ENCODE data around the gene RETREG2. TPM values are rescaled to one million over a fixed set of nuclear protein-coding genes. Genes with fewer than 3 reads are reported as not detected.

The RETREG2 gene
- total RNA-seq, 6 experiments from 2014 or later = 33.6 to 77.9 (median 51.0) TPM

DNA sequence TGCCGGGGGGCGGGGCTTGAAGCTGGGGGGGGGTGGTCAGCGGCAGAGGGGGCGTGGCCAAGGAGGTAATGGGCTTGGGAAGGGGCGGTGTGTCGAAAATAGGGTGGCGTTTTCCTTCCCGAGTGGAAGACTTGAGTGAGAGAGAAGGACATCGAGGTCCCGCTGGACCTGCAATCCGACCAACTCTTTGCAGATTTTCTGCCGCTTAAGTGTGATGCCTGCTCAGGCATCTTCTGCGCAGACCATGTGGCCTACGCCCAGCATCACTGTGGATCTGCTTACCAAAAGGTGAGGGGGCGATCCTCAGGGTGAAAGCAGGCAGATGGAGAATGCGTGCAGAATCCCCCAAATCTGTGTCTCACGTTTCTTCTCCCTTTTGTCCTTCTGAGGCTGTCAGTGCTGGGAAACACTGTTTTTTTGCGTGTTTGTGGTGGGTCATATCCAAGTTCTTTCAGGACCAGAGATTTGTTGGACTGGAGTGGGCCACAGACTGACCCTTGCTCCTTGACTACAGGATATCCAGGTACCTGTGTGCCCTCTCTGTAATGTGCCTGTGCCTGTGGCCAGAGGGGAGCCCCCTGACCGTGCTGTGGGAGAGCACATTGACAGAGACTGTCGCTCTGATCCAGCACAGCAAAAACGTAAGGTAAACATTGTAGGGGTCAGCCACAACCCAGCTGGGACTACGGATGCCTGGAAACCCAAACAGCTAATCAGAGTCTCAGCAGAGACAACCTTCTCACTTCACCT lies 29.2 kb downstream of the RETREG2 start:
- ATAC-seq = no peak

DNA sequence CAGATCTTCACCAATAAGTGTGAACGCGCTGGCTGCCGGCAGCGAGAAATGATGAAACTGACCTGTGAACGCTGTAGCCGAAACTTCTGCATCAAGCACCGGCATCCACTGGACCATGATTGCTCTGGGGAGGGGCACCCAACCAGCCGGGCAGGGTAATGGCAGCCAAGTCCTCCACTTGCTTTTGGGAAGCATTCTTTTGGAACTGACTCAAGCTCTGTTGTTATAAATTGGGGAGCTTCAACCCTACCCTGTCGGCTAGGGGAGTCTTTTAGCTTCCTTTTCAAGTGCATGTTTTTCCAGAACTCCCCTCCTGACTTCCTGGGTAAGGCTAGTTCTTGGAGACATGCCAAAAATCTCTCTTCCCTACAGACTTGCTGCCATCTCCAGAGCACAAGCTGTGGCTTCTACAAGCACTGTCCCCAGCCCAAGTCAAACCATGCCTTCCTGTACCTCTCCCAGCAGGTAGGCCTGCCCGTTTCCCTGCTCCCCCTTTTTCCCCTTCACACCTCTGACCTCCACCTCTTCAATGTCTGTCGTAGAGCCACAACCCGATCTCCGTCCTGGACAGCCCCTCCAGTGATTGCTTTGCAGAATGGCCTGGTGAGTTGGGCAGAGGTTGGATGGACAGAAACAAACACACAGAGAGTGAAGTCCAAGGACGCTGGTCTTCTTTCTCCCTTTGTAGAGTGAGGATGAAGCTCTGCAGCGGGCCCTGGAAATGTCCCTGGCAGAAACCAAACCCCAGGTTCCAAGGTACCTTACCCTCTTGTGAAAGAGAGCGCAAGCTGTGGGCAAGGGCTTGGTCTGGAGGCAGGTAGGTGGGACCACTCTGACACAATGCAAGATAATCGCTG lies 30.0 kb downstream of the RETREG2 start:
- intact Hi-C loops (cut with DNase I) = loop anchor here in 1 of 2 donors (5.0 kb wide), 1 partner anchor 36 kb away; the partner anchor contains the start of gene SLC23A3
- no peak for TF ChIP-seq POLR2A (IDR thresholded peaks at IDR 0.05)
- TF ChIP-seq, protein P1, sequence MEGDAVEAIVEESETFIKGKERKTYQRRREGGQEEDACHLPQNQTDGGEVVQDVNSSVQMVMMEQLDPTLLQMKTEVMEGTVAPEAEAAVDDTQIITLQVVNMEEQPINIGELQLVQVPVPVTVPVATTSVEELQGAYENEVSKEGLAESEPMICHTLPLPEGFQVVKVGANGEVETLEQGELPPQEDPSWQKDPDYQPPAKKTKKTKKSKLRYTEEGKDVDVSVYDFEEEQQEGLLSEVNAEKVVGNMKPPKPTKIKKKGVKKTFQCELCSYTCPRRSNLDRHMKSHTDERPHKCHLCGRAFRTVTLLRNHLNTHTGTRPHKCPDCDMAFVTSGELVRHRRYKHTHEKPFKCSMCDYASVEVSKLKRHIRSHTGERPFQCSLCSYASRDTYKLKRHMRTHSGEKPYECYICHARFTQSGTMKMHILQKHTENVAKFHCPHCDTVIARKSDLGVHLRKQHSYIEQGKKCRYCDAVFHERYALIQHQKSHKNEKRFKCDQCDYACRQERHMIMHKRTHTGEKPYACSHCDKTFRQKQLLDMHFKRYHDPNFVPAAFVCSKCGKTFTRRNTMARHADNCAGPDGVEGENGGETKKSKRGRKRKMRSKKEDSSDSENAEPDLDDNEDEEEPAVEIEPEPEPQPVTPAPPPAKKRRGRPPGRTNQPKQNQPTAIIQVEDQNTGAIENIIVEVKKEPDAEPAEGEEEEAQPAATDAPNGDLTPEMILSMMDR (IDR thresholded peaks at IDR 0.05) = no peak
- peaks cover 0 to 24% (median 8%) of the 10 kb centered on the region in 4 donors for H3K4me1 ChIP-seq
- 25% methylated on average over 16 of the region's 17 CpGs for WGBS (ENCODE audit: insufficient coverage, low coverage, low lambda C conversion rate, missing lambda C conversion rate)
- peak overlapping the region in 2 of 3 donors; percentile 93 to 95 for H3K27ac ChIP-seq
- peaks cover 0 to 37% (median 5%) of the 10 kb centered on the region in 4 donors for H3K36me3 ChIP-seq
- ATAC-seq (peak in 3 of 4 donors; percentile 4 to 8 (median 5)), DNase-seq (no peak)
- H3K9me3 ChIP-seq = no peaks in the 10 kb centered on the region
- H3K4me3 ChIP-seq = peak overlapping the region in 2 of 3 donors; percentile 82 to 84
- no peaks in the 10 kb centered on the region for H3K27me3 ChIP-seq

More for the DNA sequence above, 29.2 kb downstream of the RETREG2 start:
- 5% methylated on average over 13 of the region's 22 CpGs for WGBS (ENCODE audit: insufficient coverage, low coverage, low lambda C conversion rate, missing lambda C conversion rate)
- Histone ChIP-seq H3K36me3 (peaks cover 0 to 31% (median 5%) of the 10 kb centered on the region in 4 donors), H3K4me3 (peak overlapping the region; percentile 60 to 84 (median 82)), H3K4me1 (peaks cover 0 to 24% (median 8%) of the 10 kb centered on the region in 4 donors), H3K27me3 (no peaks in the 10 kb centered on the region), H3K9me3 (no peaks in the 10 kb centered on the region), H3K27ac (peak overlapping the region; percentile 80 to 95 (median 93))
- no peak for DNase-seq
- intact Hi-C loops (cut with DNase I) = loop anchor here in 1 of 2 donors (5.0 kb wide), 1 partner anchor 35 kb away; the partner anchor contains the start of gene SLC23A3
- TF ChIP-seq, protein P1 (IDR thresholded peaks at IDR 0.05) = no peak
- no peak for TF ChIP-seq POLR2A (IDR thresholded peaks at IDR 0.05)

DNA sequence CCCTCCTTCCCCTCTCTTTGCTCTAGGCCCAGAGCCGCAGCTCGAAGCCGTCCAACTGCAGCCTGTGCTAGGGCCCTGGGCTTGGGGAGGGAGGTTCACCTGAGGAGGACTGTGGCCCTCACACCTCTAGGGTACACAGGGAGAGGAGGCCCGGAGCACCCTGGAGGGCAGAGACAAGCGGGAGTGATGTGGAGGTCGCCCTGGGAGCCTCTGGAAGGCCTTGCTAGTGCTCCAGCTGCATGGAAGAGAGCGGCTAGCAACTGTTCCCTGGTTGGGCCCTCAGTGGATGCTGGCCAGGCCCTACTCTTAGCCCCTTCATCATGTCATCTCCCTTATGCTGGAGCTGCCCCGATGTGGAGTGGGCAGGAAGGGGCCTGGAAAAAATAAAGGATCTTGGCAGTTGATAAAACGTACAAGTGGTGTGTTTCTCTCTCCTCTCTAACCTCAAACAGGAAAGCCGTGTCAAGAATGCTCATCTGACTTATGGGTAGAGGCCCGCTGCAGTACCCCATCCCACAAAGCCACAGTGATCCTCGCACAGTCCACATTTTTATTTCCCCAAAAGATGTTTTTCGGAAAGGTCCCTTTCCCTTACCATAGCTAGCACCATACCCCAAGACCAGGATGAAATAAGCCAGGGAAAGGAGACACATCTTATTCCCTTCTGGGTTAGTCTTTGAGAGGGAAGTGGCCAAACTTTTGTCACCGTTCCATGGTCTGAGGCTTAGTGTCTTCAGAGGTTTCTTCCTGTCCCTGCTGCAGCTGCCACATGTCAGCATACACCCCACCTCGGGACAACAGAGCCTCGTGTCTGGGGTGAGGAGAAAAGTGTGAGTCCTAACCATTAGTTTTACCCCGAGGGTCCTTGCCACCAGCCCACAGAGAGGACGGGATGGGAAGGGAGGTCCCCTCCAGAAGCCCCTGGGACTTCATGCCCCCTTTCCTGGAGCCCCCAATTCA lies 31.4 kb downstream of the RETREG2 start:
- DNase-seq (no peak), ATAC-seq (no peak)
- 55% methylated on average over 9 of the region's 18 CpGs for WGBS (ENCODE audit: insufficient coverage, low coverage, low lambda C conversion rate, missing lambda C conversion rate)
- Histone ChIP-seq H3K4me1 (peaks cover 0 to 24% (median 8%) of the 10 kb centered on the region in 4 donors), H3K36me3 (peaks cover 0 to 51% (median 5%) of the 10 kb centered on the region in 4 donors), H3K27ac (peak overlapping the region in 1 of 3 donors; percentile 95), H3K9me3 (no peaks in the 10 kb centered on the region), H3K27me3 (no peaks in the 10 kb centered on the region), H3K4me3 (no peak overlapping the region)
- TF ChIP-seq, protein P1 (IDR thresholded peaks at IDR 0.05) = no peak
- TF ChIP-seq POLR2A (IDR thresholded peaks at IDR 0.05) = no peak
- intact Hi-C loops (cut with DNase I) = loop anchor here (5.0 kb wide), 2 partner anchors 37 to 47 kb away; partner anchors contain the start of genes NHEJ1 (in 1 of the 2) and SLC23A3 (in 1 of the 2)

Measured in right lobe of liver (tissue), 6 donors.